Adrenal gland (tissue), 12 donors: ENCODE results near the gene DYNLT3. TPM values are rescaled to one million over a fixed set of nuclear protein-coding genes. Genes with fewer than 3 reads are reported as not detected.
A peak's percentile ranks its signal among the peaks of the same experiment; 100 is the strongest.

ENCODE experiments used
- DNase-seq, 7 donors: peaks; one replicate each; pipeline ENCODE4 v3.0.0-alpha.2; 2019 to 2020
- H3K27ac ChIP-seq, 5 donors: fragments of 200-600 bp; sonication (generic) in 4 of 5; 1 replicate in 3 of 5; 2 replicates in 2 of 5; pipeline versions ENCODE4 v1.5.1 to v1.8.0; 2016 to 2020; ENCODE audit warnings: mild to moderate bottlenecking in 1 of 5
- H3K27me3 ChIP-seq: fragments of 200-600 bp; 2 replicates; pipeline ENCODE4 v1.8.0; 2021
- H3K36me3 ChIP-seq, 2 donors: fragments of 200-600 bp; replicated peaks in 1 of 2; 1 replicate in 1 of 2; 2 replicates in 1 of 2; pipeline versions ENCODE4 v1.5.1 to v1.8.0; 2018 to 2022
- H3K4me1 ChIP-seq, 2 donors: fragments of 200-600 bp; replicated peaks in 1 of 2; 1 replicate in 1 of 2; 2 replicates in 1 of 2; pipeline versions ENCODE4 v1.5.1 to v1.8.0; 2018 to 2021
- H3K4me3 ChIP-seq, 4 donors: fragments of 200-600 bp; sonication (generic) in 3 of 4; one replicate each; pipeline ENCODE4 v1.5.1; 2016 to 2018
- H3K9me3 ChIP-seq, 3 donors: fragments of 200-600 bp; sonication (generic) in 1 of 3; replicated peaks in 1 of 3; 1 replicate in 2 of 3; 2 replicates in 1 of 3; pipeline versions ENCODE4 v1.5.1 to v1.8.0; 2016 to 2021
- CTCF ChIP-seq, 6 experiments: fragments of 450-650 bp in 4 of 6; fragments of 200-600 bp in 2 of 6; sonication (generic) in 1 of 6; IDR thresholded peaks; 1 replicate in 5 of 6; 2 replicates in 1 of 6; pipeline versions ENCODE4 v1.5.1 to v1.8.0; 2016 to 2021; ENCODE audit warnings: antibody characterized with exemption in 6 of 6, mild to moderate bottlenecking in 2 of 6, moderate library complexity in 1 of 6
- POLR2A ChIP-seq, 2 donors: fragments of 450-650 bp; IDR thresholded peaks; one replicate each; pipeline ENCODE4 v1.6.1; 2017; ENCODE audit warnings: antibody characterized with exemption in 2 of 2, mild to moderate bottlenecking in 2 of 2, moderate library complexity in 1 of 2
- WGBS, 4 donors: extraction: QIAGEN DNeasy Blood & Tissue Kit in 2 of 4; methylation state at CpG; one replicate each; pipeline versions ENCODE4 v1.1.5 to v1.1.7; 2013 to 2017; 5-methylcytosine and 5-hydroxymethylcytosine counted together
- intact Hi-C, 2 donors: fragments of 100-400 bp; cut with DNase I; formaldehyde crosslinking; loops; one replicate each; pipeline versions ENCODE4 v1.14.1 to v1.15.0; 2022 to 2023
- polyA plus RNA-seq, 3 donors: library from polyadenylated mRNA; stranded (reverse); fragments of 200-250 nt in 2 of 3; fragments of 350-450 nt in 1 of 3; fragmentation: Illumina TruSeq in 1 of 3; extraction: RNeasy Lipid Tissue Mini Kit (QIAGEN cat#74804) in 1 of 3; gene quantifications; one replicate each; pipeline ENCODE4 v1.2.3, GENCODE V29; 2013 to 2014
- total RNA-seq, 9 donors: library from RNA; depleted of rRNA in 4 of 9; stranded (reverse); fragments of >200 nt in 4 of 9; fragments of 120-200 nt in 1 of 9; fragmentation: NEBNext Ultra II Directional in 1 of 9; extraction: Animal tissue kit (Norgen Biotek cat#: 25700) in 1 of 9; gene quantifications; one replicate each; pipeline versions ENCODE4 v1.1.0 to v1.2.4, GENCODE V29; 2013 to 2023
- donor health status: healthy with polysubstance abuse.
- donor health status: Bipolar disorder and iron deficiency.
- donor health status: DM: yes; HTN: yes; CAD: no.
- donor health status: DM: no; HTN: no; CAD: no.
- donor health status: DM: no; HTN: no; CAD: no.
- donor health status: DM: yes; HTN: yes; CAD: no.

Gene DYNLT3
- total and polyA plus RNA-seq, 12 donors, result 25.2 to 137 (median 51.4) TPM

GRCh38 chrX:37825215-37825842, 22.0 kb downstream of the DYNLT3 start:
- no peak for TF ChIP-seq POLR2A (IDR thresholded peaks at IDR 0.05)
- peak; percentile 83 to 92 (median 86) for TF ChIP-seq CTCF (IDR thresholded peaks at IDR 0.05)
- peak; percentile 29 to 76 (median 54) for DNase-seq
- intact Hi-C loops, result loop anchor here in 1 of 2 donors (10.0 kb wide), 1 partner anchor 81 kb away; no protein-coding TSS in a partner anchor

GRCh38 chrX:37824491-37825214, 22.7 kb downstream of the DYNLT3 start:
- Histone ChIP-seq H3K27me3 (no peaks in the 10 kb centered on the region), H3K36me3 (no peaks in the 10 kb centered on the region), H3K4me3 (no peak overlapping the region), H3K27ac (no peak overlapping the region), H3K4me1 (no peaks in the 10 kb centered on the region), H3K9me3 (no peaks in the 10 kb centered on the region)
- TF ChIP-seq CTCF (IDR thresholded peaks at IDR 0.05) (no peak), POLR2A (IDR thresholded peaks at IDR 0.05) (no peak)
- no peak for DNase-seq
- whole genome bisulfite sequencing, 4 donors, result 68 to 81% (median 78%) methylated on average over 1 of the region's 1 CpG
- intact Hi-C loops, result loop anchor here in 1 of 2 donors (10.0 kb wide), 1 partner anchor 80 kb away; no protein-coding TSS in a partner anchor

More at GRCh38 chrX:37825215-37825842, 22.0 kb downstream of the DYNLT3 start:
- WGBS, 4 donors, result 0 to 13% (median 2%) methylated on average over 3 of the region's 3 CpGs
- no peaks in the 10 kb centered on the region for H3K27me3 ChIP-seq
- H3K4me3 ChIP-seq, result no peak overlapping the region
- H3K9me3 ChIP-seq, result no peaks in the 10 kb centered on the region
- H3K27ac ChIP-seq, result no peak overlapping the region
- no peaks in the 10 kb centered on the region for H3K4me1 ChIP-seq
- no peaks in the 10 kb centered on the region for H3K36me3 ChIP-seq

GRCh38 chrX:37820646-37821045, 26.7 kb downstream of the DYNLT3 start:
- no peak overlapping the region for H3K4me3 ChIP-seq
- no peaks in the 10 kb centered on the region for H3K9me3 ChIP-seq
- H3K36me3 ChIP-seq, result no peaks in the 10 kb centered on the region
- DNase-seq, result no peak
- intact Hi-C loops, result loop anchor here in 1 of 2 donors (10.0 kb wide), 1 partner anchor 76 kb away; no protein-coding TSS in a partner anchor
- H3K4me1 ChIP-seq, result no peaks in the 10 kb centered on the region
- H3K27ac ChIP-seq, result no peak overlapping the region
- H3K27me3 ChIP-seq, result peaks cover 13% of the 10 kb centered on the region
- no peak for TF ChIP-seq CTCF (IDR thresholded peaks at IDR 0.05)
- 58 to 92% (median 81%) methylated on average over 1 of the region's 1 CpG for WGBS, 4 donors

GRCh38 chrX:37818031-37818430, 29.3 kb downstream of the DYNLT3 start:
- Histone ChIP-seq H3K27ac (no peak overlapping the region), H3K4me1 (no peaks in the 10 kb centered on the region), H3K9me3 (no peaks in the 10 kb centered on the region), H3K27me3 (peaks cover 15% of the 10 kb centered on the region), H3K4me3 (no peak overlapping the region), H3K36me3 (no peaks in the 10 kb centered on the region)
- DNase-seq, result no peak
- WGBS, 4 donors, result 63 to 78% (median 68%) methylated on average over 2 of the region's 2 CpGs
- intact Hi-C loops, result loop anchor here in 1 of 2 donors (10.0 kb wide), 1 partner anchor 63 kb away; no protein-coding TSS in a partner anchor
- TF ChIP-seq CTCF (IDR thresholded peaks at IDR 0.05) (no peak), POLR2A (IDR thresholded peaks at IDR 0.05) (no peak)
